LHCN-M2 (cell line): ENCODE results near the gene EXOC3L2. TPM values are rescaled to one million over a fixed set of nuclear protein-coding genes. Genes with fewer than 3 reads are reported as not detected.
"Not testable (repeated sequence)": the region's sequence is repeated elsewhere in the genome, so short reads cannot be mapped to it uniquely, and the experiment has no call there.

Experiments
- DNase-seq: peaks from one replicate; pipeline ENCODE4 v3.0.0-alpha.2; 2012; ENCODE audit warnings: low read depth
- polyA plus RNA-seq: library from polyadenylated mRNA; unstranded; fragments of >200 nt; gene quantifications from one replicate; pipeline ENCODE4 v1.2.1, GENCODE V29; 2012; ENCODE audit warnings: missing spikeins
- total RNA-seq: library from RNA; depleted of rRNA; stranded (reverse); fragments of >200 nt; gene quantifications from 2 replicates; pipeline ENCODE4 v1.2.3, GENCODE V29; 2014; rRNA removed

EXOC3L2 gene
- total RNA-seq = not detected in 2 replicates
- 0.05 TPM for polyA plus RNA-seq

- DNase-seq = no peak
These were observed at the start of gene EXOC3L2 for GRCh38 chr19:45245334-45245787. EXOC3L2 (minus strand) TSS chr19:45245407; CDS start chr19:45239045, 6,362 bp downstream.

GRCh38 chr19:45294291-45295029 is 49.3 kb upstream of the EXOC3L2 start:
- no peak for DNase-seq

- DNase-seq = no peak
These were observed 48.5 kb upstream of the EXOC3L2 start for GRCh38 chr19:45293682-45294081.

- DNase-seq = no peak
These were observed 46.6 kb upstream of the EXOC3L2 start for GRCh38 chr19:45291834-45292233.

- no peak for DNase-seq
These were observed 45.2 kb upstream of the EXOC3L2 start for GRCh38 chr19:45290381-45290931.

GRCh38 chr19:45283443-45284033 is 38.3 kb upstream of the EXOC3L2 start:
- no peak for DNase-seq

GRCh38 chr19:45280471-45280961 is 35.3 kb upstream of the EXOC3L2 start:
- DNase-seq = no peak

- no peak for DNase-seq
These were observed 34.5 kb upstream of the EXOC3L2 start for GRCh38 chr19:45279587-45280192.

- DNase-seq = no peak
These were observed 32.9 kb upstream of the EXOC3L2 start for GRCh38 chr19:45278087-45278486.

- DNase-seq = no peak
These were observed 31.1 kb upstream of the EXOC3L2 start for GRCh38 chr19:45276284-45276687.

- DNase-seq = no peak
These were observed 30.3 kb upstream of the EXOC3L2 start for GRCh38 chr19:45275370-45275971.

GRCh38 chr19:45273521-45273855 is 28.3 kb upstream of the EXOC3L2 start:
- no peak for DNase-seq

- DNase-seq = no peak
These were observed 26.5 kb upstream of the EXOC3L2 start for GRCh38 chr19:45271735-45272108.

GRCh38 chr19:45271098-45271734 is 26.0 kb upstream of the EXOC3L2 start:
- no peak for DNase-seq

- DNase-seq = not testable (repeated sequence)
These were observed 24.7 kb upstream of the EXOC3L2 start for GRCh38 chr19:45269939-45270338.

GRCh38 chr19:45267296-45267695 is 22.1 kb upstream of the EXOC3L2 start:
- no peak for DNase-seq

GRCh38 chr19:45265375-45265774 is 20.2 kb upstream of the EXOC3L2 start:
- no peak for DNase-seq

- DNase-seq = no peak
These were observed 19.6 kb upstream of the EXOC3L2 start for GRCh38 chr19:45264781-45265317.

- DNase-seq = no peak
These were observed 17.8 kb upstream of the EXOC3L2 start for GRCh38 chr19:45263013-45263412.

- DNase-seq = no peak
These were observed 17.4 kb upstream of the EXOC3L2 start for GRCh38 chr19:45262570-45262969.

- no peak for DNase-seq
These were observed 13.7 kb upstream of the EXOC3L2 start for GRCh38 chr19:45258862-45259261.
